ENCODE measurements around the gene RBMS3.

- TF ChIP-seq CTCF (IDR thresholded peaks at IDR 0.05) (no peak), EP300 (IDR thresholded peaks at IDR 0.05) (no peak)
These were observed 737.0 kb downstream of the RBMS3 start for GRCh38 chr3:30017901-30018300.

All from upper lobe of left lung (tissue), 4 donors.